Measurements from ENCODE around the gene CREM.

- no peak for TF ChIP-seq POLR2AphosphoS5 (IDR thresholded peaks at IDR 0.05; ENCODE audit: low read depth, low read length)
- no peak for TF ChIP-seq POLR2A (IDR thresholded peaks at IDR 0.05; ENCODE audit: low read depth, low read length)
- no peak for TF ChIP-seq TAF1 (IDR thresholded peaks at IDR 0.05; ENCODE audit: low read depth, low read length)
- TF ChIP-seq PAX5 (IDR thresholded peaks at IDR 0.05; ENCODE audit: insufficient read depth, low read length, severe bottlenecking) = no peak
- TF ChIP-seq SPI1 (IDR thresholded peaks at IDR 0.05; ENCODE audit: low read depth, low read length) = no peak
Measured at GRCh38 chr10:35215107-35215506, 88.5 kb downstream of the CREM start.

Data from GM12891 (cell line).